Endothelial cell of umbilical vein (primary cell): Measurements from ENCODE around the gene FUT3. TPM values are rescaled to one million over a fixed set of nuclear protein-coding genes. Genes with fewer than 3 reads are reported as not detected.

ENCODE experiments used
- BruUV-seq: library from RNA; stranded (reverse); fragments of 400-500 nt; replicated peaks from 2 replicates; lab custom pipeline; 2021; lab: Mats Ljungman, UMichigan
- CTCF ChIA-PET: fragments of 300-600, 350-600 bp; sonication (Branson Sonifier 250); formaldehyde crosslinking; loops from one replicate; lab custom pipeline; 2021; ENCODE audit warnings: antibody characterized with exemption, inconsistent platforms; lab: Charles Lee
- POLR2A ChIA-PET: fragments of 300-600, 350-600 bp; sonication (Branson Sonifier 250); formaldehyde crosslinking; loops from one replicate; lab custom pipeline; 2021; ENCODE audit warnings: antibody characterized with exemption, inconsistent platforms; lab: Charles Lee
- DNase-seq: peaks from one replicate; pipeline ENCODE4 v3.0.0-alpha.2; 2011; ENCODE audit warnings: low read depth, low spot score
- FAIRE-seq: peaks from 2 replicates; lab custom pipeline; 2011; peaks lifted over from hg19 to GRCh38; lab: Jason Lieb, UNC
- H2AFZ ChIP-seq: 2 replicates; pipeline ENCODE4 v1.6.0; 2012; ENCODE audit warnings: low read depth, low read length, control low read depth, inconsistent platforms
- H3K27ac ChIP-seq: 2 replicates; pipeline ENCODE4 v1.5.1; 2011; ENCODE audit warnings: low read depth, mild to moderate bottlenecking, control low read depth, low read length, moderate library complexity; ENCODE audit not compliant: insufficient read depth
- H3K27me3 ChIP-seq, 2 experiments: 2 replicates each; pipeline versions ENCODE4 v1.6.0 to v1.6.1; 2011; ENCODE audit warnings: low read length in 2 of 2, mixed read lengths in 1 of 2; ENCODE audit not compliant: control insufficient read depth in 2 of 2, insufficient read depth in 2 of 2
- H3K36me3 ChIP-seq, 2 experiments: 2 replicates in 1 of 2; 3 replicates in 1 of 2; pipeline ENCODE4 v1.5.1; 2011; ENCODE audit warnings: low read length in 2 of 2, mild to moderate bottlenecking in 1 of 2, moderate library complexity in 1 of 2; ENCODE audit not compliant: control insufficient read depth in 2 of 2, insufficient read depth in 2 of 2; ENCODE audit errors: extremely low read depth in 1 of 2
- H3K4me1 ChIP-seq: 3 replicates; pipeline ENCODE4 v1.5.1; 2011; ENCODE audit warnings: mild to moderate bottlenecking, low read length; ENCODE audit not compliant: control insufficient read depth, insufficient read depth; ENCODE audit errors: extremely low read depth
- H3K4me2 ChIP-seq: 2 replicates; pipeline ENCODE4 v1.6.1; 2011; ENCODE audit warnings: low read length, control low read depth, mixed read lengths; ENCODE audit not compliant: insufficient read depth
- H3K4me3 ChIP-seq, 3 experiments: fragments of 200-600 bp in 1 of 3; sonication (generic), shearing (Covaris generic) in 1 of 3; replicated peaks in 1 of 3; 2 replicates each; pipeline ENCODE4 v1.5.1; 2011 to 2016; ENCODE audit warnings: control low read depth in 3 of 3, low read length in 3 of 3, mild to moderate bottlenecking in 2 of 3, inconsistent platforms in 1 of 3, low read depth in 1 of 3, moderate library complexity in 1 of 3; ENCODE audit not compliant: insufficient read depth in 1 of 3
- H3K79me2 ChIP-seq: 2 replicates; pipeline ENCODE4 v1.6.0; 2012; ENCODE audit warnings: low read length, inconsistent platforms; ENCODE audit not compliant: control insufficient read depth, insufficient read depth
- H3K9ac ChIP-seq: replicated peaks from 2 replicates; pipeline ENCODE3; 2011; ENCODE audit warnings: low read length, control low read depth; ENCODE audit not compliant: insufficient read depth; ENCODE audit errors: extremely low read depth
- H3K9me1 ChIP-seq: replicated peaks from 3 replicates; pipeline ENCODE4 v1.6.0; 2011; ENCODE audit warnings: mild to moderate bottlenecking, low read length; ENCODE audit not compliant: control insufficient read depth, insufficient read depth; ENCODE audit errors: extremely low read depth
- H3K9me3 ChIP-seq: replicated peaks from 2 replicates; pipeline ENCODE4 v1.5.1; 2012; ENCODE audit warnings: low read length, inconsistent platforms; ENCODE audit not compliant: control insufficient read depth, insufficient read depth
- H4K20me1 ChIP-seq: replicated peaks from 2 replicates; pipeline ENCODE3; 2011; ENCODE audit warnings: mild to moderate bottlenecking, low read length; ENCODE audit not compliant: control insufficient read depth, insufficient read depth; ENCODE audit errors: extremely low read depth
- CTCF ChIP-seq, 2 donors: IDR thresholded peaks; 1 replicate in 1 of 2; 2 replicates in 1 of 2; pipeline ENCODE4 v1.5.1; 2011; ENCODE audit warnings: low read length in 2 of 2, mild to moderate bottlenecking in 2 of 2, moderate library complexity in 2 of 2, control low read depth in 1 of 2, inconsistent platforms in 1 of 2, low read depth in 1 of 2; ENCODE audit not compliant: insufficient read depth in 1 of 2; ENCODE audit errors: extremely low read depth in 1 of 2
- EZH2 ChIP-seq: IDR thresholded peaks from 2 replicates; pipeline ENCODE4 v1.6.1; 2012; ENCODE audit warnings: borderline replicate concordance, low read depth, mild to moderate bottlenecking, moderate library complexity, low read length, inconsistent platforms; ENCODE audit not compliant: severe bottlenecking
- FOS ChIP-seq: IDR thresholded peaks from 2 replicates; pipeline ENCODE4 v1.6.1; 2011; ENCODE audit warnings: mild to moderate bottlenecking, low read length, moderate library complexity, borderline replicate concordance; ENCODE audit not compliant: insufficient read depth
- GATA2 ChIP-seq: IDR thresholded peaks from 2 replicates; pipeline ENCODE4 v1.7.0; 2011; ENCODE audit warnings: low read depth, mild to moderate bottlenecking, moderate library complexity, mixed read lengths, low read length; ENCODE audit not compliant: insufficient read length, insufficient read depth
- JUN ChIP-seq: IDR thresholded peaks from 2 replicates; pipeline ENCODE4 v1.6.1; 2011; ENCODE audit warnings: borderline replicate concordance, low read depth; ENCODE audit not compliant: insufficient read length, insufficient read depth
- MAX ChIP-seq: IDR thresholded peaks from 2 replicates; pipeline ENCODE4 v1.6.1; 2011; ENCODE audit not compliant: insufficient read depth, insufficient read length
- MYC ChIP-seq: IDR thresholded peaks from one replicate; pipeline ENCODE4 v1.6.1; 2011; ENCODE audit warnings: mild to moderate bottlenecking, low read depth, low read length
- POLR2A ChIP-seq: IDR thresholded peaks from 2 replicates; pipeline ENCODE4 v1.6.1; 2012; ENCODE audit warnings: low read depth, mild to moderate bottlenecking, control low read depth, low read length
- POLR2AphosphoS5 ChIP-seq: IDR thresholded peaks from 2 replicates; pipeline ENCODE4 v1.6.1; 2012; ENCODE audit warnings: low read depth, mild to moderate bottlenecking, control low read depth, low read length, moderate library complexity; ENCODE audit not compliant: insufficient read depth
- dilution Hi-C: fragments of 300-500 bp; cut with MboI; formaldehyde crosslinking; loops from one replicate; pipeline ENCODE4 v1.15.0; 2019; ENCODE audit warnings: low sequenced_read_pairs; ENCODE audit not compliant: extremely low pct_ligation_motif_present
- intact Hi-C: fragments of 100-400 bp; cut with micrococcal nuclease; formaldehyde crosslinking; loops from one replicate; pipeline ENCODE4 v1.10.0; 2022
- polyA plus RNA-seq, 4 experiments: library from polyadenylated mRNA; depleted of rRNA in 3 of 4; stranded (reverse) in 3 of 4; unstranded in 1 of 4; fragments of >200 nt; gene quantifications; 2 replicates each; pipeline versions ENCODE4 v1.2.1 to v1.2.3, GENCODE V29; 2011 to 2012; ENCODE audit warnings: missing spikeins in 1 of 4
- total RNA-seq: library from RNA; stranded (reverse); gene quantifications from 2 replicates; pipeline ENCODE4 v1.2.3, GENCODE V29; 2021

FUT3 gene
- total and polyA plus RNA-seq, 2 donors (not counting 3 experiments of a cell fraction or from before 2014, with no cell fraction given) = not detected

GRCh38 chr19:5814123-5814851 is 37.0 kb downstream of the FUT3 start:
- Histone ChIP-seq H3K27ac (no peak overlapping the region), H3K4me1 (no peaks in the 10 kb centered on the region), H3K79me2 (no peaks in the 10 kb centered on the region), H4K20me1 (no peaks in the 10 kb centered on the region), H3K4me2 (no peak overlapping the region), H2AFZ (no peak overlapping the region), H3K9ac (no peak overlapping the region), H3K9me3 (no peaks in the 10 kb centered on the region), H3K4me3 (no peak overlapping the region), H3K36me3 (no peaks in the 10 kb centered on the region), H3K27me3 (no peaks in the 10 kb centered on the region), H3K9me1 (no peaks in the 10 kb centered on the region)
- ChIA-PET POLR2A (no interaction called here), CTCF (interaction anchor here (2.3 kb wide), 1 partner anchor 10 kb away, joined by 15 read pairs; the partner anchor contains the start of gene NRTN)
- intact Hi-C loops = no loop called here
- dilution Hi-C loops = no loop called here
- BruUV-seq = no TSS peak
- FAIRE-seq (no peak), DNase-seq (no peak)
- TF ChIP-seq POLR2A = no peak
- no peak for TF ChIP-seq POLR2AphosphoS5
- no peak for TF ChIP-seq EZH2
- TF ChIP-seq FOS = no peak
- TF ChIP-seq MAX = no peak
- TF ChIP-seq GATA2 = no peak
- no peak for TF ChIP-seq JUN
- no peak for TF ChIP-seq MYC
- no peak for TF ChIP-seq CTCF (IDR thresholded peaks at IDR 0.05; ENCODE audit: extremely low read depth in 1 of 2, insufficient read depth in 1 of 2, low read depth in 1 of 2, low read length in 2 of 2)
